K562 (cell line): ENCODE measurements around the gene PRKAR1B. TPM values are rescaled to one million over a fixed set of nuclear protein-coding genes. Genes with fewer than 3 reads are reported as not detected.
A peak's percentile ranks its signal among the peaks of the same experiment; 100 is the strongest.

Experiments
- ASH1L ChIP-seq: fragments of 450-650 bp; IDR thresholded peaks from 2 replicates; pipeline ENCODE4 v1.6.1; 2018; ENCODE audit warnings: borderline replicate concordance, mild to moderate bottlenecking, low read depth; ENCODE audit not compliant: partially characterized antibody
- CBFB ChIP-seq: sonication (generic); formaldehyde crosslinking; IDR thresholded peaks from 2 replicates; pipeline ENCODE4 v1.4.0; 2020; ENCODE audit warnings: mild to moderate bottlenecking, missing genetic modification reagents
- CEBPG ChIP-seq, 3 experiments: fragments of 200-800 bp in 1 of 3; sonication (Bioruptor generic) in 1 of 3; sonication (generic) in 1 of 3; formaldehyde crosslinking in 1 of 3; IDR thresholded peaks in 2 of 3; conservative IDR thresholded peaks in 1 of 3; 2 replicates each; pipeline versions ENCODE4 v1.6.1 to v1.8.0; 2016 to 2022; ENCODE audit warnings: missing compliant biosample characterization in 2 of 3, missing genetic modification characterization in 2 of 3, mild to moderate bottlenecking in 1 of 3, missing genetic modification reagents in 1 of 3
- CXXC5 ChIP-seq: fragments of 250-450 bp; sonication (Bioruptor Pico); IDR thresholded peaks from 2 replicates; pipeline ENCODE4 v1.8.0; 2022; ENCODE audit warnings: inconsistent platforms, mild to moderate bottlenecking, moderate library complexity
- E2F6 ChIP-seq, 2 experiments: IDR thresholded peaks; 2 replicates each; pipeline ENCODE4 v1.6.1; 2011; ENCODE audit warnings: borderline replicate concordance in 1 of 2, control low read depth in 1 of 2, low read depth in 1 of 2, low read length in 1 of 2, mild to moderate bottlenecking in 1 of 2, mixed read lengths in 1 of 2, moderate library complexity in 1 of 2; ENCODE audit not compliant: insufficient read depth in 1 of 2, insufficient read length in 1 of 2, poor library complexity in 1 of 2, severe bottlenecking in 1 of 2; ENCODE audit errors: extremely low read depth in 1 of 2
- GABPA ChIP-seq: fragments of 200-800 bp; sonication (Bioruptor generic); conservative IDR thresholded peaks from 2 replicates; pipeline ENCODE4 v1.6.1; 2016; ENCODE audit warnings: low read depth, missing genetic modification characterization, missing compliant biosample characterization
- GTF2B ChIP-seq: IDR thresholded peaks from 2 replicates; pipeline ENCODE4 v1.6.1; 2011; ENCODE audit not compliant: insufficient read length; ENCODE audit errors: extremely low read depth
- GTF2F1 ChIP-seq: IDR thresholded peaks from 2 replicates; pipeline ENCODE4 v1.6.1; 2011; ENCODE audit warnings: low read depth, low read length, improper control_type of control experiment
- MITF ChIP-seq: IDR thresholded peaks from 2 replicates; pipeline ENCODE4 v1.6.1; 2014; ENCODE audit warnings: antibody characterized with exemption
- NEUROD1 ChIP-seq: fragments of 150-350 bp; IDR thresholded peaks from 2 replicates; pipeline ENCODE4 v1.6.1; 2014; ENCODE audit warnings: borderline replicate concordance, low read length, low read depth; ENCODE audit not compliant: partially characterized antibody
- NFRKB ChIP-seq: fragments of 450-650 bp; IDR thresholded peaks from 2 replicates; pipeline ENCODE4 v1.6.1; 2016; ENCODE audit warnings: low read depth
- TAL1 ChIP-seq: fragments of 450-650 bp; IDR thresholded peaks from 2 replicates; pipeline ENCODE4 v1.6.1; 2016; ENCODE audit warnings: mild to moderate bottlenecking
- THAP7 ChIP-seq: fragments of 250-450 bp; sonication (Bioruptor Pico); IDR thresholded peaks from 2 replicates; pipeline ENCODE4 v1.5.0; 2021
- ZBTB7A ChIP-seq: IDR thresholded peaks from 2 replicates; pipeline ENCODE4 v1.6.1; 2011; ENCODE audit warnings: low read depth, mild to moderate bottlenecking, low read length, moderate library complexity, borderline replicate concordance; ENCODE audit not compliant: control insufficient read depth
- ZEB2 ChIP-seq: fragments of 450-650 bp; IDR thresholded peaks from 2 replicates; pipeline ENCODE4 v1.6.1; 2016
- ZNF12 ChIP-seq: sonication (generic); formaldehyde crosslinking; IDR thresholded peaks from 2 replicates; pipeline ENCODE4 v1.4.0; 2020; ENCODE audit warnings: mild to moderate bottlenecking, missing genetic modification reagents
- ZNF124 ChIP-seq: sonication (generic); formaldehyde crosslinking; IDR thresholded peaks from 2 replicates; pipeline ENCODE4 v1.8.1; 2022; ENCODE audit warnings: missing genetic modification reagents
- ZNF165 ChIP-seq: fragments of 250-450 bp; sonication (Bioruptor Pico); IDR thresholded peaks from 2 replicates; pipeline ENCODE4 v1.4.0; 2020; ENCODE audit warnings: borderline replicate concordance
- ZNF224 ChIP-seq: sonication (generic); formaldehyde crosslinking; IDR thresholded peaks from 2 replicates; pipeline ENCODE4 v1.8.0; 2022; ENCODE audit warnings: mild to moderate bottlenecking, missing genetic modification reagents
- ZNF232 ChIP-seq: sonication (generic); formaldehyde crosslinking; IDR thresholded peaks from 2 replicates; pipeline ENCODE4 v1.8.0; 2022; ENCODE audit warnings: mild to moderate bottlenecking, missing genetic modification reagents
- ZNF239 ChIP-seq: fragments of 250-450 bp; sonication (Bioruptor Pico); IDR thresholded peaks from 2 replicates; pipeline ENCODE4 v1.4.0; 2020; ENCODE audit warnings: mild to moderate bottlenecking
- ZNF282 ChIP-seq: sonication (generic); formaldehyde crosslinking; IDR thresholded peaks from 2 replicates; pipeline ENCODE4 v1.8.1; 2023; ENCODE audit warnings: missing genetic modification reagents
- ZNF695 ChIP-seq: fragments of 450-650 bp; formaldehyde crosslinking; IDR thresholded peaks from 2 replicates; pipeline ENCODE4 v1.4.0; 2020; ENCODE audit warnings: mild to moderate bottlenecking, moderate library complexity
- ZNF717 ChIP-seq: fragments of 250-450 bp; sonication (Bioruptor Pico); IDR thresholded peaks from 2 replicates; pipeline ENCODE4 v1.5.0; 2021
- polyA plus RNA-seq, 8 experiments: library from polyadenylated mRNA; depleted of rRNA in 4 of 8; stranded (reverse) in 5 of 8; unstranded in 3 of 8; fragments of >200 nt; fragmentation: Nextera tagmentation in 2 of 8; fragmentation: Illumina TruSeq in 1 of 8; extraction: Ambion mirVana in 2 of 8; extraction: Trizol in 1 of 8; gene quantifications; 2 replicates each; pipeline versions ENCODE4 v1.2.1 to v1.2.3, GENCODE V29; 2011 to 2014; ENCODE audit warnings: inconsistent platforms in 1 of 8, missing spikeins in 1 of 8
- total RNA-seq, 7 experiments: library from RNA; depleted of rRNA in 6 of 7; stranded (reverse); fragments of >200 nt in 6 of 7; fragmentation: Illumina TruSeq in 2 of 7; extraction: Trizol in 2 of 7; gene quantifications; 2 replicates each; pipeline versions ENCODE4 v1.2.1 to v1.2.3, GENCODE V29; 2011 to 2021; ENCODE audit warnings: low replicate concordance in 1 of 7

The PRKAR1B gene
- total and polyA plus RNA-seq, 9 of the 15 experiments (the other 6 are each of a cell fraction or from before 2014, with no cell fraction given), result 0.99 to 30.5 (median 12.7) TPM

GRCh38 chr7:604001-604883 is 122.8 kb downstream of the PRKAR1B start (continued):
- no peak for TF ChIP-seq GTF2B
- no peak; the same call in 1 of the 2 replicates for TF ChIP-seq ZNF165
- peak; percentile 94 for TF ChIP-seq CXXC5
- TF ChIP-seq TAL1, result no peak
- TF ChIP-seq ZNF282 (CRISPR knock-in tag), result 0 out of 2 replicates have a peak, but pooled peaks have one; percentile 35
- peak; percentile 61; the same call in 1 of the 2 replicates for TF ChIP-seq ZNF12 (CRISPR knock-in tag)
- peak; percentile 73; the same call in 1 of the 2 replicates for TF ChIP-seq CBFB (CRISPR knock-in tag)
- no peak for TF ChIP-seq THAP7
- TF ChIP-seq ZNF124 (CRISPR knock-in tag), result 0 out of 2 replicates have a peak, but pooled peaks have one; percentile 72
- no peak for TF ChIP-seq GTF2F1
- peak; percentile 95 to 99 for TF ChIP-seq E2F6 (IDR thresholded peaks at IDR 0.05; ENCODE audit: borderline replicate concordance in 1 of 2, extremely low read depth in 1 of 2, insufficient read depth in 1 of 2, insufficient read length in 1 of 2, low read depth in 1 of 2, low read length in 1 of 2, poor library complexity in 1 of 2, severe bottlenecking in 1 of 2)
- peak; percentile 22; the same call in 1 of the 2 replicates for TF ChIP-seq NFRKB
- TF ChIP-seq CEBPG (CRISPR knock-in tag; IDR thresholded peaks at IDR 0.05), result 0 out of 2 replicates have a peak, but pooled peaks have one; percentile 27
- TF ChIP-seq CEBPG (tag; conservative IDR thresholded peaks at IDR 0.05 in 1 of 2, IDR thresholded peaks at IDR 0.05 in 1 of 2), result no peak
- TF ChIP-seq MITF, result peak; percentile 85
- peak; percentile 76 for TF ChIP-seq ZBTB7A
- peak; percentile 88 for TF ChIP-seq NEUROD1
- no peak for TF ChIP-seq ZNF695
- peak; percentile 87; the same call in 1 of the 2 replicates for TF ChIP-seq ZNF232
- TF ChIP-seq ZEB2, result peak; percentile 16; the same call in 1 of the 2 replicates
- peak; percentile 87 for TF ChIP-seq GABPA (tag)
- peak; percentile 33; the same call in 1 of the 2 replicates for TF ChIP-seq ZNF239
- TF ChIP-seq ASH1L, result no peak
- no peak for TF ChIP-seq ZNF717
- no peak; the same call in 1 of the 2 replicates for TF ChIP-seq ZNF224 (CRISPR knock-in tag)
